Motor neuron (in vitro differentiated cells): Measurements from ENCODE around the gene IL23A. TPM values are rescaled to one million over a fixed set of nuclear protein-coding genes. Genes with fewer than 3 reads are reported as not detected.
A peak's percentile ranks its signal among the peaks of the same experiment; 100 is the strongest.

Experiments used
- ATAC-seq, 8 experiments: fragments of 200-7000 bp; cut with Tn5 transposase; replicated peaks in 6 of 8; 2 replicates each; pipeline ENCODE4 v1.8.0; 2021; ENCODE audit warnings: mild to moderate bottlenecking in 8 of 8, moderate library complexity in 8 of 8
- H3K27ac ChIP-seq, 2 donors: fragments of 250-450 bp; sonication (Bioruptor Pico); 2 replicates each; pipeline ENCODE4 v1.9.0; 2021; ENCODE audit warnings: antibody characterized with exemption in 2 of 2, mild to moderate bottlenecking in 2 of 2, moderate library complexity in 1 of 2
- H3K4me1 ChIP-seq, 2 donors: fragments of 250-450 bp; sonication (Bioruptor Pico); replicated peaks in 1 of 2; 2 replicates each; pipeline ENCODE4 v1.6.1; 2021; ENCODE audit warnings: antibody characterized with exemption in 2 of 2, mild to moderate bottlenecking in 2 of 2, moderate library complexity in 1 of 2
- H3K4me3 ChIP-seq, 5 donors: fragments of 250-450 bp; sonication (Bioruptor Pico); 2 replicates each; pipeline ENCODE4 v1.9.0; 2021; ENCODE audit warnings: antibody characterized with exemption in 5 of 5, mild to moderate bottlenecking in 5 of 5, moderate library complexity in 4 of 5
- WGBS, 10 experiments: fragments of 450-650 bp; shearing (Covaris generic); methylation state at CpG; one replicate each; pipeline ENCODE4 v1.0.0; 2022; 5-methylcytosine and 5-hydroxymethylcytosine counted together
- in situ Hi-C, 9 experiments: fragments of 400-800 bp; cut with MboI; loops; one replicate each; pipeline ENCODE4 v1.15.0; 2021; ENCODE audit warnings: low sequenced_read_pairs in 9 of 9, low pct_unique_long_range_greater_than_20kb in 2 of 9; ENCODE audit not compliant: unreplicated experiment in 9 of 9
- total RNA-seq, 8 experiments: library from RNA; unstranded; fragments of 300-600 nt; gene quantifications; 2 replicates each; pipeline versions ENCODE4 v1.2.3 to v1.2.4, GENCODE V29; 2022

The IL23A gene, protein sequence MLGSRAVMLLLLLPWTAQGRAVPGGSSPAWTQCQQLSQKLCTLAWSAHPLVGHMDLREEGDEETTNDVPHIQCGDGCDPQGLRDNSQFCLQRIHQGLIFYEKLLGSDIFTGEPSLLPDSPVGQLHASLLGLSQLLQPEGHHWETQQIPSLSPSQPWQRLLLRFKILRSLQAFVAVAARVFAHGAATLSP
- 1 to 10 TPM in 4 of 8 experiments, under 1 TPM in 4; 0.28 to 3.8 (median 1.1) TPM for total RNA-seq

DNA sequence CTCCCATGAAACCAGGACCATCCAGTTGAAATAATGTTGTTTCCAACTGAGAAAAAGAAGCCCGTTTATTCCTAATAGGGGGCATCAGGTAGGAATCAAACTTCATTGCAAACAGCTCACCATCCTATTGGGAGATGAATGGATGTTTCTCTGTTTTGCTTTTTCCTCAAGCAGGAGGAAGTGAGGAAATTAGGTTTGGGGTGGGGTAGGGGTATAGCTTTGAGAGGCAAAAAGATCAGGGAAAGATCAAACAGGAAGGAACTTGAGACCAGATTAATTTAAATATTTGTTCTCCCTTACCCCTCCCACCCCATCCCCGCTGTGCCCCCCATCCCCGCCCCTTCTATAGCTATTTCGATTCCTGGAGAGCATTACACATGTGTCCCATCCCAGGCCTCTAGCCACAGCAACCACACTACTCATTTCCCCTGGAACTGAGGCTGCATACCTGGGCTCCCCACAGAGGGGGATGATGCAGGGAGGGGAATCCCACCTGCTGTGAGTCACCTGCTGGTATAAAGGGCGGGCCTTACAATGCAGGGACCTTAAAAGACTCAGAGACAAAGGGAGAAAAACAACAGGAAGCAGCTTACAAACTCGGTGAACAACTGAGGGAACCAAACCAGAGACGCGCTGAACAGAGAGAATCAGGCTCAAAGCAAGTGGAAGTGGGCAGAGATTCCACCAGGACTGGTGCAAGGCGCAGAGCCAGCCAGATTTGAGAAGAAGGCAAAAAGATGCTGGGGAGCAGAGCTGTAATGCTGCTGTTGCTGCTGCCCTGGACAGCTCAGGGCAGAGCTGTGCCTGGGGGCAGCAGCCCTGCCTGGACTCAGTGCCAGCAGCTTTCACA, at the start of gene IL23A:
TSS of gene IL23A (plus strand) at position 577 of the 850 bp plus-strand sequence. CDS start at position 738, 161 bp downstream.
- in situ Hi-C loops, result no loop called here
- ATAC-seq, result peak in 3 of 8 experiments; percentile 9 to 32 (median 22)
- WGBS, 10 experiments, result 3 to 60% (median 20%) methylated on average over 1 to 4 of the region's 9 CpGs; no CpG with 5 or more reads in 1 of the 10 experiments
- no peak within 1 kb of the TSS for H3K4me3 ChIP-seq
- peaks cover 0 to 5% of the 10 kb centered on the region in 2 donors for H3K4me1 ChIP-seq
- H3K27ac ChIP-seq, result no peak within 1 kb of the TSS

DNA sequence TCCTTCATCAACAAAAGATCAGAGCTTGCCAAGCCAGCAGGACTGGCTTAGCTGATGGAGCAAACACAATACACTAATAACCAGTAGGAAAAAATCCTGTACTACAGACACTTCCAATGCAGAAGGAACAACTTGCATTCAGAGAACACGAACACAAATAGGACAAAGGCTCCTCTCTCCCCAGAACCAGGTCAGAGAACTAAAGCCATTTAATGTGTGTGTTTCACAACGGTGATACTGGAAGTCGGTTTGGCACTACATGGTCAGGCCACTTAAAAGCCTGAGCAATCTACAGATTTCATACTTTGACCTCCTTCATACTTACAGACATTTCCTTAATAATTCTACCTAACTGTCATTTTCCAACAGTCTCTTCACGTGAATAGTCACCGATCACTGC, 44.9 kb upstream of the IL23A start:
- H3K4me3 ChIP-seq, result no peak overlapping the region
- no peak for ATAC-seq
- WGBS, 10 experiments, result 33 to 96% (median 88%) methylated on average over 1 to 5 of the region's 5 CpGs; no CpG with 5 or more reads in 1 of the 10 experiments
- in situ Hi-C loops, result no loop called here
- H3K4me1 ChIP-seq, result peaks cover 3 to 7% of the 10 kb centered on the region in 2 donors
- no peak overlapping the region for H3K27ac ChIP-seq

- WGBS, 10 experiments, result 0 to 100% (median 79%) methylated on average over 1 to 5 of the region's 5 CpGs; no CpG with 5 or more reads in 1 of the 10 experiments
- in situ Hi-C loops, result no loop called here
- no peak for ATAC-seq
- peaks cover 17 to 20% of the 10 kb centered on the region in 2 donors for H3K4me1 ChIP-seq
- no peak overlapping the region for H3K4me3 ChIP-seq
- no peak overlapping the region for H3K27ac ChIP-seq
Observed at GRCh38 chr12:56296295-56296694, 42.4 kb upstream of the IL23A start.

- Histone ChIP-seq H3K27ac (no peak overlapping the region), H3K4me1 (peaks cover 17 to 20% of the 10 kb centered on the region in 2 donors), H3K4me3 (no peak overlapping the region)
- 85 to 100% (median 93%) methylated on average over 1 to 8 of the region's 8 CpGs; no CpG with 5 or more reads in 2 of the 10 experiments for WGBS, 10 experiments
- in situ Hi-C loops, result no loop called here
- no peak for ATAC-seq
Observed at GRCh38 chr12:56297400-56297799, 41.3 kb upstream of the IL23A start.

- peak overlapping the region; percentile 61 to 90 (median 66) for H3K4me3 ChIP-seq
- WGBS, 10 experiments, result 50 to 89% (median 78%) methylated on average over 1 to 5 of the region's 5 CpGs; no CpG with 5 or more reads in 2 of the 10 experiments
- in situ Hi-C loops, result no loop called here
- peaks cover 17 to 20% of the 10 kb centered on the region in 2 donors for H3K4me1 ChIP-seq
- no peak overlapping the region for H3K27ac ChIP-seq
- no peak for ATAC-seq
Observed at GRCh38 chr12:56298828-56299227, 39.9 kb upstream of the IL23A start.

DNA sequence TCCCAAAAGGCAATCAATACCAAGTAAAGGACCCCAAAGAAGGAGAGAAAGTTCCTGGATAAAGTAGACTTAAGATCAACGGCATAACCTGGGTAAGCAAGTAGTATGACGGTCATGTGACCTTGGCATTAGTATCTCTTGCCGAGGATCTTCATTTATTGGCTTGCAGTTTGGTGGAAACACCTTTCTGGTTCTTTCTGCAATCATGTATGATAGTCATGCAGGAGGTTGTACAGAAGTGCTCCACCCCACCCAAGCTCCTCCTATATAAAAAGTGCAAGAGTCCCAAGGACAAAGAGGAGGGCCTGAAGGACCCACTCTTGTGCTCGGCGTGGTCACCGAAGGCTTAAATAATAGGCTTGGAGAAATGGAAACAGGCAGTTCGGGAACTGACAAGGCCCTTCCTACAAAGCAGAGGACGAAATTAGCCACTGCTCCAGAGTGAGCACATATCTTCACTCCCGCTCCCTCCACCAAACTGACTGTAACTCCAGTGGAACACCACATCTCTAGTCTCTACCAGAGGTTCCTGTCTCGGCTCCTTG, 39.3 kb upstream of the IL23A start:
- H3K4me3 ChIP-seq, result peak overlapping the region; percentile 61 to 90 (median 66)
- peaks cover 17 to 20% of the 10 kb centered on the region in 2 donors for H3K4me1 ChIP-seq
- in situ Hi-C loops, result no loop called here
- peak overlapping the region; percentile 75 to 87 for H3K27ac ChIP-seq
- 0 to 11% (median 0%) methylated on average over 1 to 10 of the region's 10 CpGs for WGBS, 10 experiments
- peak in 3 of 8 experiments; percentile 11 to 19 (median 14) for ATAC-seq

DNA sequence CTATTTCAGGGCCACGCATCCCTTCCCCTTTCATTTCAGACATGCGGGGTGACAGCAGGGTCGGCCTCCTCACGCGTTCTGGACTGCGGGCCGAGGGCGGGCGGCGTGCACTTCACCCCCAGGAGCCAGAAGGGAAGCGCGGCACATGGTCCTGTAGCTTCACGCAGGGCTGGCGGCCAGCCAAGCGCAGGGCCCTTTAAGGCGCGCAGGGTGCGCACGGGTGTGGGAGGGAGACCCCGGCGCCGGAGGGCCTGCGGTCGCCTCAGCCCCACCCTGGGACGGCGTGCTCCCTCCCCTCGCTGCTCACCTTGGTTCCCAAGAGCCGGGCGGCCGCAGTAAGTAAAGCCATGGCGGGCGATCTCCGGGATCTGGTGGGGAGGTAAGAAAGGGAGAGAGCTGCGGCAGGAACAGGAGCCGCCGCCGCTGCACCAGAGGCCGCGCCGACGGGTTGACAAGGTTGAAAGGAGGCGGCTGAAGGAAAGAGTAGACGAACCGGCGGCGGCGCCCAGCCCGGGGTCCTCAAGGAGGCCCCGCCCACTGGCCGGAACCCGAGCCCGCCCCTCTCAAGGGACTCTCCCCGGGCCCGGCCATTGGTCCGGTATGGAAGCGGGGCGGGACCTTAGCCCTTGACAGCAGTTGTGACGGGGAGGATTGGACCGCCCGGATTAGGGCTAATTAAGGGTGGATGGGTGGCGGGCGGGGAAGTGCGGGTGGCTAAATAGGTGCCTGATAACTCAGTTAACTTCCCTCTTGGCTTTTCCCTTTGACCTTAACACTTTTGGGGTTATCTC, 38.6 kb upstream of the IL23A start, which contains the start of gene CS:
TSS of gene CS (minus strand) at position 478 of the 791 bp plus-strand sequence. CDS start at position 349, 129 bp downstream.
- Histone ChIP-seq H3K27ac (peak within 1 kb of the TSS; percentile 75 to 87), H3K4me1 (peaks cover 17 to 20% of the 10 kb centered on the region in 2 donors), H3K4me3 (peak within 1 kb of the TSS; percentile 61 to 90 (median 66))
- in situ Hi-C loops, result no loop called here
- peak; percentile 89 to 96 (median 96) for ATAC-seq
- WGBS, 10 experiments, result 0 to 1% methylated on average over 4 to 17 of the region's 63 CpGs; no CpG with 5 or more reads in 8 of the 10 experiments

DNA sequence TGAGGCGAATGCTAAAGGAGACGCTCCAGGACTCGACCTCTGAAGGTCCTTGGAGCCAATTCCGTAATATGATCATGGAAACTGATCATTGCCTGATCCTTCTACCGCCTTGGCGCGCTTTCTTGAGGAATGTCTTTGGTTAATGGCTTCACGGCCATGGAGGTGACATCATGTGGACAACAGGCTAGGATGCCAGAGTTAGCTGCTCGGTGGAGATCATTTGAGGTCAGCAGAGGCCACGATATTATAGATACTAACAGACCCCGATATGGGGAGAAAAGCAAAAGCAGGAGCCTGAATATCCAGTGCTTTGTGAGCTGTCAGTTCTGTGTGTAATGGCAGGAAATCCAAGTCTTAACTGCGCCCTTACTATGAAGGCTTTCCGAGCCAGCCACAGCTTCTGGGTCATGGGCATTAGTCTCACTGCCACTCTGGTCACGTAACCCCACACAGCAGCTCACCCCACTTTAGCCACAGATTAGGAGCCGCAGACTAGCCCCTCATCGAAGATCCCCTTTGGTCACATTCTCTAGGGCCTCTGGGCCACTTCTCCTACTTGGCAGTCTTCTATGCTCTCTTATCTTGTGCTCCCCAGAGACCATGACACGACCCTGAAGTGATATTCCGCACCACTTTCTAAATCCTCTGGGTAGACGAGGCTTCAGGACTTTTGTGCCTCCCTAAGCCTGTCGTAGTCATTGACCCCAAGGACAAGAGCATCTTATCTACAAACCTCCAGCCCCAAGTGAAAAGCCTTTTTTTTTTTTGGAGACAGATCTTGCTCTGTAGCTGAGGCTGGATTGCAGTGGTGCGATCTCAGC, 37.8 kb upstream of the IL23A start:
- WGBS, 10 experiments, result 0 to 100% (median 40%) methylated on average over 1 to 13 of the region's 21 CpGs; no CpG with 5 or more reads in 2 of the 10 experiments
- Histone ChIP-seq H3K4me3 (peak overlapping the region; percentile 61 to 90 (median 66)), H3K4me1 (peaks cover 17 to 20% of the 10 kb centered on the region in 2 donors), H3K27ac (peak overlapping the region; percentile 62 to 84)
- in situ Hi-C loops, result no loop called here
- peak; percentile 8 to 33 (median 16) for ATAC-seq

- WGBS, 10 experiments, result 60 to 100% (median 83%) methylated on average over 1 to 2 of the region's 3 CpGs; no CpG with 5 or more reads in 5 of the 10 experiments
- no peak for ATAC-seq
- Histone ChIP-seq H3K4me1 (peaks cover 9% of the 10 kb centered on the region in 2 donors), H3K4me3 (no peak overlapping the region), H3K27ac (no peak overlapping the region)
- in situ Hi-C loops, result no loop called here
Observed at GRCh38 chr12:56304276-56304675, 34.4 kb upstream of the IL23A start.

DNA sequence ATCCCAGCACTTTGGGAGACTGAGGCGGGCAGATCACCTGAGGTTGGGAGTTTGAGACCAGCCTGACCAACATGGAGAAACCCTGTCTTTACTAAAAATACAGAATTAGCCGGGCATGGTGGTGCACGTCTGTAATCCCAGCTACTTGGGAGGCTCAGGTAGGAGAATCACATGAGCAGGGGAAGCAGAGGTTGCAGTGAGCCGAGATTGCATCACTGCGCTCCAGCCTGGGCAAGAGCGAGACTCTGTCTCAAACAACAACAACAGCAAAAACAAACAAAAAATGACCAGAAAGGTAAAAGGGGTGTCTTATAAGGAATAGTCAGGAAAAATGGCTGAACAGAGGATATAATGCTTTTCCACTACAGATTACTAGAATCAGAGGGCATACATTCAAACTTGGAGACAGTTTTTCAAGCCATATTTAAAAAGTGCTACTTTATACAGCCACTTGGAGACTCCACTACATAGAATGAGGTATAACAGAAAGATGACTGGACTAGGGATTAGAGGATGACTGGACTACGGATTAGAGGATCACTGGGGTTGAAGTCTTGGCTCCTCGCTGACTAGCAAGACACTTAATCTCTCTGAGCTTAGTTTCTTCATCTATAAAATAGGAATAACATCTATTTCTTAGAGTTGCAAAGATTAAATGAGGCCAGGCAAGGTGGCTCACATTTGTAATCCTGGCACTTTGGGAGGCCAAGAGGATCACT, 33.7 kb upstream of the IL23A start:
- ATAC-seq, result no peak
- in situ Hi-C loops, result no loop called here
- Histone ChIP-seq H3K4me3 (no peak overlapping the region), H3K4me1 (peaks cover 8 to 9% of the 10 kb centered on the region in 2 donors), H3K27ac (no peak overlapping the region)
- 94 to 100% (median 98%) methylated on average over 2 to 5 of the region's 8 CpGs; no CpG with 5 or more reads in 3 of the 10 experiments for WGBS, 10 experiments

DNA sequence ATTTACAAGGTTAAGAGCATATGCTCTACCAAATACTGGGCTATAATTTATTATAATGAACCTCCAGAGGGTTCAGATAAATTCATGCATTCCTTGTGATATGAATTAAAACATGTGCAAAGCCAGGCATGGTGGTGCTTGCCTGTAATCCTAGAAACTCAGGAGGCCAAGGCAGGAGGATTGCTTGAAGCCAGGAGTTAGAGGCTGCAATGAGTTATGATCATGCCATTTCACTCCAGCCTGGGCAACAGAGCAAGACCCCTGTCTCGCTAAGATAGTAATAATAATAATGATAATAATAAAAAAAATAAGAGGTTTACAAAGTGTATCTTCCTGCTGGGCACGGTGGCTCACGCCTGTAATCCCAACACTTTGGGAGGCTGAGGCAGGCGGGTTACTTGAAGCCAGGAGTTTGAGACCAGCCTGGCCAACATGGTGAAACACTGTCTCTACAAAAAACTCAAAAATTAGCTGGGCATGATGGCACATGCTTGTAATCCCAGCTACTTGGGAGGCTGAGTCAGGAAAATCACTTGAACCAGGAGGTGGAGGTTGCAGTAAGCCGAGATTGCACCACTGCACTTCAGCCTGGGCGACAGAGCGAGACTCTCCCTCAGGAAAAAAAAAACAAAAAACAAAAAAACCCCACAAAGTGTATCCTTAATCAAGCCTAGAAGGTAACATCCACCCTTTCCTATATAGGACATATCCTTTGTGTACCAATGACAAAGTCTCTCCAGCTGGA, 31.3 kb upstream of the IL23A start:
- H3K4me3 ChIP-seq, result no peak overlapping the region
- in situ Hi-C loops, result no loop called here
- no peaks in the 10 kb centered on the region for H3K4me1 ChIP-seq
- WGBS, 10 experiments, result 83 to 100% (median 100%) methylated on average over 1 to 7 of the region's 7 CpGs; no CpG with 5 or more reads in 2 of the 10 experiments
- ATAC-seq, result no peak
- no peak overlapping the region for H3K27ac ChIP-seq
